GM12874 (cell line): ENCODE results near the gene CDC14A.

Source experiments
- TF ChIP-seq, protein P1 (sequence below): IDR thresholded peaks from 2 replicates; pipeline ENCODE4 v1.5.1; 2011; ENCODE audit warnings: low read depth, mild to moderate bottlenecking, control low read depth, low read length, moderate library complexity; ENCODE audit not compliant: insufficient read depth

CDC14A gene

GRCh38 chr1:100343897-100344296 lies 8.4 kb upstream of the CDC14A start:
- TF ChIP-seq, protein P1, sequence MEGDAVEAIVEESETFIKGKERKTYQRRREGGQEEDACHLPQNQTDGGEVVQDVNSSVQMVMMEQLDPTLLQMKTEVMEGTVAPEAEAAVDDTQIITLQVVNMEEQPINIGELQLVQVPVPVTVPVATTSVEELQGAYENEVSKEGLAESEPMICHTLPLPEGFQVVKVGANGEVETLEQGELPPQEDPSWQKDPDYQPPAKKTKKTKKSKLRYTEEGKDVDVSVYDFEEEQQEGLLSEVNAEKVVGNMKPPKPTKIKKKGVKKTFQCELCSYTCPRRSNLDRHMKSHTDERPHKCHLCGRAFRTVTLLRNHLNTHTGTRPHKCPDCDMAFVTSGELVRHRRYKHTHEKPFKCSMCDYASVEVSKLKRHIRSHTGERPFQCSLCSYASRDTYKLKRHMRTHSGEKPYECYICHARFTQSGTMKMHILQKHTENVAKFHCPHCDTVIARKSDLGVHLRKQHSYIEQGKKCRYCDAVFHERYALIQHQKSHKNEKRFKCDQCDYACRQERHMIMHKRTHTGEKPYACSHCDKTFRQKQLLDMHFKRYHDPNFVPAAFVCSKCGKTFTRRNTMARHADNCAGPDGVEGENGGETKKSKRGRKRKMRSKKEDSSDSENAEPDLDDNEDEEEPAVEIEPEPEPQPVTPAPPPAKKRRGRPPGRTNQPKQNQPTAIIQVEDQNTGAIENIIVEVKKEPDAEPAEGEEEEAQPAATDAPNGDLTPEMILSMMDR, result no peak

GRCh38 chr1:100344774-100345173 lies 7.5 kb upstream of the CDC14A start:
- TF ChIP-seq, protein P1, result no peak

DNA sequence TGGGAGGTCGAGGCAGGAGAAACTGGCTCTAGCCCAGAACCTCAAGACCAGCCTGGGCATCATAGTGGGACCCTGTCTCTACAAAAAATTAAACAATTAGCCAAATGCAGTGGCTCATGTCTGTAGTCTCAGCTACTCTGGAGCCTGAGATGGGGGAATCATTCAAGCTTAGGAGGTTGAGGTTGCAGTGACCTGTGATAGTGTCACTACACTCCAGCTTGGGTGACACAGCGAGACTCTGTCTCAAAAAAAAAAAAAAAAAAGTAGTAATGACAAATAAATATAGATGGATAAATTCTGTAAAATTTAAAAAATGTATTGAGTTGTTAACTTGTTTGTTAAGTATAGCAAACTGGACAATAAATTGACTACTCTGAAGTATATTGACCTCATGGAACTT lies 5.9 kb upstream of the CDC14A start:
- TF ChIP-seq, protein P1, result no peak

DNA sequence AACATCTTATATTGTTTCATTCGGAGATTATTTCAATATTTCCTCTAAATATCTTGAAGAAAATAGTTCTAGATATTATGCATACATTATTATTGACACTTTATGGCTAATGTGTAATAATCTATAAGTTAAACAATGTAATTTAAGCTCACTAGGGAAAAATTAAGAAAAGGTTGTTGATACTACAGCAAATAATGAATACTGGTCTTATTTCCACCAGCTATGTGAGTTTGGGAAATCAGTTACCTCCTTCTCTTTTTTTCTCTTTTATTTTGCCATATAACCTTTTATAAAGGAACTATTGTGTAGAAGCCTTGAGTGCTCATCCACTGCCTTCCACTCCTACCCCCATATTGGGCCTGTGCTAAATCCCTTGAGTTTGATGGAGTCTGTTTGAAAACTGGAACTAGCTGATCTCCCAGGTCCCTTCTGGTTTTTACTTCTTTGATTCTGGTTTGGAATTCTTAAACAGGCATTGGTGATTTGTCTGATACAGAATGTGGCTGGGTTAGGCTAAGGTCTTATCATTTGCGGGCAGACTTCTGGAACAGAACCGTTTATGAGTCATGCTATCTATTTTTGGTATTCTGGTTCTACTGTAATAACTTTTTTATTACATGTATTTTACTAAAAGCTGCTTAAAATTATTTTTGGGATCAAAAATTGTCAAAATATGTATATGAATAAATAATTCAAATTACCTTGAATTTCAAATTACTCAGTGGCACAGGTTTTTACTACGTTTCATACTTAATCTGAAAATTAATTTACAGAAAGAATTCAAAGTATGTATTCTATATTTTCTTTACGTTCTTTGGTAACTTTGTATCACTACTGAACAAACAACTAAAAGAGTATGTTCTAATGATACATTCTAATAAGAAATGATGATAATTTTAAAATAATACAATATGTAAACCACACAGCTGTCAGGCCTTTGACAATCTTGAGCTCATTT lies 5.0 kb upstream of the CDC14A start:
- TF ChIP-seq, protein P1, result no peak

GRCh38 chr1:100348549-100349144 lies 3.7 kb upstream of the CDC14A start:
- TF ChIP-seq, protein P1, result no peak

- TF ChIP-seq, protein P1, result no peak
These were observed 3.1 kb upstream of the CDC14A start for GRCh38 chr1:100349246-100349645.

DNA sequence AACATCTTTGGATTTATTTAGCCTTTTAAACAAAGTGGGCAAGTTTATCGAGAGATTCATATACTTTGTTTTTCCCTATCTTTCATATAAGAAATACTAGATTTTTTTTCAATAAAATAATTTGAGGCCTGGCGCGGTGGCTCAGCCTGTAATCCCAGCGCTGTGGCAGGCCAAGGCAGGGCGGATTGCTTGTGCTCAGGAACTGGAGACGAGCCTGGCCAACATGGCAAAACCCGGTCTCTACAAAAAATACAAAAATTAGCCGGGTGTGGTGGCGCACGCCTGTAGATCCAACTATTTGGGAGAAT lies 1.6 kb upstream of the CDC14A start:
- TF ChIP-seq, protein P1, result no peak
